Astrocyte of the cerebellum (primary cell): Measurements from ENCODE around the gene ABCA3.
"Not testable (repeated sequence)": the region's sequence is repeated elsewhere in the genome, so short reads cannot be mapped to it uniquely, and the experiment has no call there.

ENCODE experiments used
- DNase-seq: peaks from one replicate; pipeline ENCODE4 v3.0.0-alpha.2; 2011; ENCODE audit warnings: low read depth
- H3K4me3 ChIP-seq: 2 replicates; pipeline ENCODE4 v1.5.1; 2011; ENCODE audit warnings: mild to moderate bottlenecking, low read depth, low read length, moderate library complexity
- CTCF ChIP-seq: IDR thresholded peaks from 2 replicates; pipeline ENCODE4 v1.5.1; 2012; ENCODE audit warnings: low read length, low read depth, moderate library complexity, mild to moderate bottlenecking; ENCODE audit errors: missing control alignments
- in situ Hi-C: cut with HindIII; loops from 2 replicates; pipeline ENCODE4 v1.10.0; 2017; ENCODE audit warnings: low sequenced_read_pairs

The ABCA3 gene

GRCh38 chr16:2260250-2260649 is 80.3 kb downstream of the ABCA3 start:
- no peak for DNase-seq
- H3K4me3 ChIP-seq = no peak overlapping the region
- in situ Hi-C loops = no loop called here
- no peak for TF ChIP-seq CTCF

- DNase-seq, H3K4me3 ChIP-seq, in situ Hi-C loops: not testable (repeated sequence)
Observed at GRCh38 chr16:2258530-2258929, 82.0 kb downstream of the ABCA3 start.

GRCh38 chr16:2257726-2258125 is 82.8 kb downstream of the ABCA3 start:
- no peak for DNase-seq
- in situ Hi-C loops = no loop called here
- TF ChIP-seq CTCF = no peak
- H3K4me3 ChIP-seq = no peak overlapping the region

- DNase-seq = no peak
- TF ChIP-seq CTCF = no peak
- no peak overlapping the region for H3K4me3 ChIP-seq
- in situ Hi-C loops = no loop called here
Observed at GRCh38 chr16:2256531-2257140, 83.9 kb downstream of the ABCA3 start.

GRCh38 chr16:2253293-2253692 is 87.2 kb downstream of the ABCA3 start:
- in situ Hi-C loops = no loop called here
- DNase-seq = no peak
- H3K4me3 ChIP-seq = no peak overlapping the region
- TF ChIP-seq CTCF = no peak

GRCh38 chr16:2252806-2253148 is 87.8 kb downstream of the ABCA3 start:
- no peak for TF ChIP-seq CTCF
- in situ Hi-C loops = no loop called here
- no peak for DNase-seq
- H3K4me3 ChIP-seq = no peak overlapping the region

GRCh38 chr16:2251296-2252111 is 89.0 kb downstream of the ABCA3 start, which contains the start of gene ECI1:
Gene ECI1 (minus strand): TSS chr16:2251587. CDS start chr16:2251566, 21 bp downstream.
- TF ChIP-seq CTCF = peak; percentile 56
- peak; percentile 67 for DNase-seq
- in situ Hi-C loops = no loop called here
- peak within 1 kb of the TSS; percentile 58 for H3K4me3 ChIP-seq
